ENCODE results near the gene YPEL5. TPM values are rescaled to one million over a fixed set of nuclear protein-coding genes. Genes with fewer than 3 reads are reported as not detected.

YPEL5 gene
- total RNA-seq, 2 donors from 2014 or later, result 83.9 to 103 TPM

DNA sequence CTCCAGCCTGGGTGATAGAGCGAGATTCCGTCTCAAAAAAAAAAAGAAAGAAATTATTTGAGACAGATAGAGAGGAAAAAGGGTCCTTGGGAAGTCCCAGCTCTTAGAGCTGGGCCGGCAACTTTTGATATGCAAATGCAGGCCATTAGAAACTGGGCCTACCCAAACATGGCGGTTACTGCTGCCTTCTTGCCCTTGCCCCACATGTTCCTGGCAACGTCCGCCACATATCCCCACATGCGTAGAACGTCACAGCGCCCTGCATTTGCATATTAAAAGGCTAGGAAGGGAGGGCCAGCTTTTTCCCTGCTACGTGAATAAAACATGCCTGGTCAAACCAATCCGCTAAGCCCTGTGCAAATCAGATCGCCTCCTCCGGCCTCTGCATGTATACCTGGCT, 43.8 kb downstream of the YPEL5 start:
- ATAC-seq (ENCODE audit: insufficient number of reproducible peaks, low FRiP score, low read depth) (no peak), DNase-seq (ENCODE audit: low spot score) (no peak)
- Histone ChIP-seq H3K9me3 (no peaks in the 10 kb centered on the region), H3K4me1 (ENCODE audit: control insufficient read depth in 1 of 2, low read depth in 2 of 2) (no peaks in the 10 kb centered on the region), H3K27me3 (replicated peaks; ENCODE audit: insufficient read depth) (no peaks in the 10 kb centered on the region), H3K27ac (no peak overlapping the region), H3K36me3 (no peaks in the 10 kb centered on the region), H3K4me3 (no peak overlapping the region)
- TF ChIP-seq, protein P1, sequence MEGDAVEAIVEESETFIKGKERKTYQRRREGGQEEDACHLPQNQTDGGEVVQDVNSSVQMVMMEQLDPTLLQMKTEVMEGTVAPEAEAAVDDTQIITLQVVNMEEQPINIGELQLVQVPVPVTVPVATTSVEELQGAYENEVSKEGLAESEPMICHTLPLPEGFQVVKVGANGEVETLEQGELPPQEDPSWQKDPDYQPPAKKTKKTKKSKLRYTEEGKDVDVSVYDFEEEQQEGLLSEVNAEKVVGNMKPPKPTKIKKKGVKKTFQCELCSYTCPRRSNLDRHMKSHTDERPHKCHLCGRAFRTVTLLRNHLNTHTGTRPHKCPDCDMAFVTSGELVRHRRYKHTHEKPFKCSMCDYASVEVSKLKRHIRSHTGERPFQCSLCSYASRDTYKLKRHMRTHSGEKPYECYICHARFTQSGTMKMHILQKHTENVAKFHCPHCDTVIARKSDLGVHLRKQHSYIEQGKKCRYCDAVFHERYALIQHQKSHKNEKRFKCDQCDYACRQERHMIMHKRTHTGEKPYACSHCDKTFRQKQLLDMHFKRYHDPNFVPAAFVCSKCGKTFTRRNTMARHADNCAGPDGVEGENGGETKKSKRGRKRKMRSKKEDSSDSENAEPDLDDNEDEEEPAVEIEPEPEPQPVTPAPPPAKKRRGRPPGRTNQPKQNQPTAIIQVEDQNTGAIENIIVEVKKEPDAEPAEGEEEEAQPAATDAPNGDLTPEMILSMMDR (IDR thresholded peaks at IDR 0.05), result no peak

DNA sequence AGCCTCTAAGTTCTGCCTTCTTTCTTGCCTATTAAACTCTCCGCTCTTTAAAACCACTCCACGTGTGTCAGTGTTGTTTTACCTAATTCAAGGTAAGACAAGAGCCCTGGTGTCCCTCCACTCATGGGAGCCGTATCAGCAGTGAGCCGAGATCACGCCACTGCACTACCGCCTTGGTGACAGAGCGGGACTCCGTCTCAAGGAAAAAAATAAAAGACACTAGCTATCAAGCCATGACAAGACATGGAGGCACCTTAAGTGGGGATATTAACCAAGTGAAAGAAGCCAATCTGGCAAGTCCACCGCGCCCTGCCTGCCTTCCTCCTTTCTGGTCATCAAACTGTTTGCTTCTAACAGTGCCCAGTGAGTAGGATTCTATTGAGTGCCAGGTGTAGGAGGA, 44.3 kb downstream of the YPEL5 start:
- no peaks in the 10 kb centered on the region for H3K27me3 ChIP-seq (replicated peaks; ENCODE audit: insufficient read depth)
- no peaks in the 10 kb centered on the region for H3K36me3 ChIP-seq
- ATAC-seq (ENCODE audit: insufficient number of reproducible peaks, low FRiP score, low read depth) (no peak), DNase-seq (ENCODE audit: low spot score) (no peak)
- H3K27ac ChIP-seq, result no peak overlapping the region
- H3K9me3 ChIP-seq, result no peaks in the 10 kb centered on the region
- H3K4me1 ChIP-seq (ENCODE audit: control insufficient read depth in 1 of 2, low read depth in 2 of 2), result no peaks in the 10 kb centered on the region
- H3K4me3 ChIP-seq, result no peak overlapping the region
- TF ChIP-seq, protein P1 (IDR thresholded peaks at IDR 0.05), result no peak

DNA sequence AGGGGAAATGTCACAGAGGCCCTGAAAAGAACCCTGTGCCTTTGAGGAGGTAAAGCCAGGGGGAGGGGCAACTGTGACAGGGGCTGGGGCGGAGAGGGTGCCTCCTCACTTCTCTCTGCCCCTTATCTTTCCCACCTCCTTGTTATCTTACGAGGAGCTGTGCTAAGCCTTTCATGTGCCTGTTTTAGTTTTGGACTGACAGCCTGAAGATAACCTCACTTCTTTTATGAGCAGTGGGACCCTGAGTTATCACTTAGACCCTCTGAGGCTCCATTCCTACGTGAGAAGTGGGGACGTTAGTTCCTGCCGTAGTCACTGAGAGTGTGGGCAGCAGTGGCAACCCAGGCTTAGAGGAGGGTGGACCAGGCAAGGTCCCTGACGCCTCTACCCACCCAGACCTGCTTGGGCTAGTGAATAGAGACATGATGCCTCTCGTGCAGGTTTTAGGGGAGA, 45.0 kb downstream of the YPEL5 start:
- Histone ChIP-seq H3K4me3 (no peak overlapping the region), H3K9me3 (no peaks in the 10 kb centered on the region), H3K36me3 (no peaks in the 10 kb centered on the region), H3K27ac (no peak overlapping the region), H3K27me3 (replicated peaks; ENCODE audit: insufficient read depth) (no peaks in the 10 kb centered on the region), H3K4me1 (ENCODE audit: control insufficient read depth in 1 of 2, low read depth in 2 of 2) (no peaks in the 10 kb centered on the region)
- no peak for DNase-seq (ENCODE audit: low spot score)
- no peak for ATAC-seq (ENCODE audit: insufficient number of reproducible peaks, low FRiP score, low read depth)
- TF ChIP-seq, protein P1 (IDR thresholded peaks at IDR 0.05), result no peak

DNA sequence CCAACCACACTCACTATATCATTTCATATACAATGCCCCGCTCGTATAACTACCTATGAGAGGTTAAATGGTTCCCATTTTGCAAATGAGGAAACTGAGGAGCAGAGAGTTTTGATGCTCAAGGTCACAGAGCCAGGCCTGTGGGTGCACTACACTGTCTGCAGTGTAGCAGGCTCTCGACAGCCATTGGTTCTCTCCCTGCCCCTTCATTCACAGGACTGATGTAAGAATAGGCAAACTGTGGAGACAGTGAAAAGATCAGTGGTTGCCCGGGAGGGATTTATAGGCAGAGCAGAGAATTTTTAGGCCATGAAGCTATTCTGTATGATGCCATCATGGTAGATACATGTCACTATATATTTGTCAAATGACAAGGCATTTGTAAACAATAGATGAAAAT, 45.5 kb downstream of the YPEL5 start:
- TF ChIP-seq, protein P1 (IDR thresholded peaks at IDR 0.05), result no peak
- H3K9me3 ChIP-seq, result no peaks in the 10 kb centered on the region
- no peak for DNase-seq (ENCODE audit: low spot score)
- H3K4me1 ChIP-seq (ENCODE audit: control insufficient read depth in 1 of 2, low read depth in 2 of 2), result no peaks in the 10 kb centered on the region
- no peaks in the 10 kb centered on the region for H3K36me3 ChIP-seq
- ATAC-seq (ENCODE audit: insufficient number of reproducible peaks, low FRiP score, low read depth), result no peak
- H3K27me3 ChIP-seq (replicated peaks; ENCODE audit: insufficient read depth), result no peaks in the 10 kb centered on the region
- no peak overlapping the region for H3K4me3 ChIP-seq
- H3K27ac ChIP-seq, result no peak overlapping the region

DNA sequence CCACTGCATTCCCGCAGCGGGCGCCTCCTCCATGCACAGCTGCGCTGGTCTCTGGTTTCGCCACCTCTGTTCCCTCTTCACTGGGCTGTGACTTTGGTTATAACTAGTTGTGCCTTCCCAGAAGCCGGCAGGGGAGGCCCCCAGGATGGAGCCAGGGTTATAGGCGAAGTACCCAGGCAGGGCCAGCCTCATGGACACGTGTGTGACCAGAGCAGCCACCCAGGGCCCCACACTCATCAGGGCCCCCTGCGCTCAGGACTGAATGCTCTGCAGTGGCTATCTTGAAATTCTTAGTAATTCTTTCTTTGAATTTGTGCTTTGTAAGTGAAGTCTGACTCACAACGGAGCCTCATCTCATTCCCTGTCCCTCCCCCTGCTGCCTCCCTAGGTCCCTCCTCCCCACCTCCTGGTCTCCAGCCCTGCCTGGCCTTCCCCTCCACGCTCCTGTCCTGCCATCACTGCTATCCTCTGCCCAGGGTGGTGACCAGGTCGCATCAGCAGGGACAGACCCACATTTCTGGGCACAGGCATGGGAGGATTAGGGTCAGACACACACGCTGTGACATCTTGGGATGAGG, 46.4 kb downstream of the YPEL5 start:
- H3K27ac ChIP-seq, result no peak overlapping the region
- no peaks in the 10 kb centered on the region for H3K27me3 ChIP-seq (replicated peaks; ENCODE audit: insufficient read depth)
- H3K4me1 ChIP-seq (ENCODE audit: control insufficient read depth in 1 of 2, low read depth in 2 of 2), result no peaks in the 10 kb centered on the region
- no peaks in the 10 kb centered on the region for H3K9me3 ChIP-seq
- H3K4me3 ChIP-seq, result no peak overlapping the region
- DNase-seq (ENCODE audit: low spot score) (no peak), ATAC-seq (ENCODE audit: insufficient number of reproducible peaks, low FRiP score, low read depth) (no peak)
- TF ChIP-seq, protein P1 (IDR thresholded peaks at IDR 0.05), result no peak
- H3K36me3 ChIP-seq, result no peaks in the 10 kb centered on the region
